HG02798 (cell line): ENCODE measurements around the gene CCDC117.
A peak's percentile ranks its signal among the peaks of the same experiment; 100 is the strongest.

Experiments used
- ATAC-seq: cut with Tn5 transposase; IDR thresholded peaks from one replicate; pipeline ENCODE4 v1.9.1; 2021; ENCODE audit warnings: mild to moderate bottlenecking; ENCODE audit not compliant: unreplicated experiment, poor library complexity

The CCDC117 gene

DNA sequence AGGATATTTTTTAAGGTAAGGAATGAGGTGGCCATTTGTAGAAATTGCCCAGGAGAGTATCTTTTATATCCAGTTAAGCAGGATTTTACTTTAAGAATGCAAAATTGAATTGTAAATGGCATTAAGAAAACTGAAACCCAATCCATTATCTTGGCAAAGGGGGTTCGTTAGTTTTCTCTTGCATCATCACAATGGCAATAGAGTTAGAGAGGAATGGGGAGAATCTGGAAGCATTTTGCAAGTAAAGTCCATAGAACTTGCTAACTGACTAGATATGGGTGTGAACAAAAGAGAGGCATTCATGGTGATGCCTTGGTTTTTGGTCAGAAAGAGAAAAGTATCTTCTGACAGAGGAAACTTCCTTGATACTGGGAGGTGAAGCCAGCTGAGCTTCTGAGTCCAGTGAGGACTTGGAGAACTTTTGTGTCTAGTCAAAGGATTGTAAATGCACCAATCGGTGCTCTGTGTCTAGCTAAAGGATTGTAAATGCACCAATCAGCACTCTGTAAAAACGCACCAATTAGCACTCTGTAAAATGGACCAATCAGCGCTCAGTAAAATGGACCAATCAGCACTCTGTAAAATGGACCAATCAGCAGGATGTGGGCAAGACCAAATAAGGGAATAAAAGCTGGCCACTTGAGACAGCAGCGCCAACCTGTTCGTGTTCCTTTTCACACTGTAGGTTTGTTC, 3.6 kb upstream of the CCDC117 start:
- ATAC-seq = no peak

DNA sequence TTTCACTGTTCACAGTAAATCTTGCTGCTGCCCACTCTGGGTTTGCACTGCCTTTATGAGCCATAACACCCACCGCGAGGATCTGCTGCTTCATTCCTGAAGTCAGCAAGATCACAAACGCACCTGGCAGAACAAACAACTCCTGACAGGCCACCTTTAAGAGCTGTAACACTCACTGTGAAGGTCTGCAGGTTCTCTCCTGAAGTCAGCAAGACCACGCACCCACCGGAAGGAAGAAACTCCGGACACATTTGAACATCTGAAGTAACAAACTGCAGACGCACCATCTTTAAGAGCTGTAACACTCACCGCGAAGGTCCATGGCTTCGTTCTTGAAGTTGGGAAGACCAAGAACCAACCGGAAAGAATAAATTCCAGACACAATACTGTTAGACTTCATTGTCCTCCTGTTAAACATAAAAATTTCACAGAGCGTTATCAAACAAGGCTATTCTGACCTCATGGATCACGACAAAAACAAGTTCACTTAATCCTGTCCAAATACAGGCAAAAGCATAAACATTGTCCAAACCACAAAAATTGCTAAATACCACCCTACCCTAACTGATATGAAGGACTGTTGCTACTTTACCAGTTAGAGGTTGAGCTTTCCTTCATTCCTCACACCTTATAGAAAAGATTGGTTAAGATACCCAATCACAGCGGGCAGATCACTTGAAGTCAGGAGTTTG, 3.0 kb upstream of the CCDC117 start:
- ATAC-seq = no peak

DNA sequence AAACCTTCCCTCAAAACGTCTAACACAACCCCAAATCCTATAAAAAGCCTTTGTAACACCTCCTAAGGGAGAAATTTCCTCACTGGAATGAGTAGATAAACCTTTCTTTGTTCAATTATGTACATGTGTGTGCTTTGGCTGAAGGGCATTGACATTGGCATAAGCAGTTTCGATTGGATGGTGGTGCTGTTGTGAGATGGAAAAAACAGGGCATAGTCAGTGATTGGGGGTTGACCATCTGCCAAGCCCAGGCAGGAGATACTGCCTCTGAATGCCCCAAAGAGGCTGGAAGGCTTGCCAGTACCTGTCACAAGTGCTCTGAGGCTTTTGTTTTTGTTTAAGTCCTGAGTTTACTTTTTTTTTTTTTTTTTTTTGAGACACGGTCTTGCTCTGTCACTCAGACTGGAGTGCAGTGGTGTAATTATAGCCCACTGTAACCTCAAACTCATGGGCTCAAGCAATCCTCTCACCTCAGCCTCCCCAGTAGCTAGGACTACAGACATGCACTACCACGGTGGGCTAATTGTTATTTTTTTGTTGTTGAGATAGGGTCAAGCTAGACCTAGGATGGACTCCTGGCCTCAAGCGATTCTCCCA, 1.2 kb upstream of the CCDC117 start:
- ATAC-seq = no peak

DNA sequence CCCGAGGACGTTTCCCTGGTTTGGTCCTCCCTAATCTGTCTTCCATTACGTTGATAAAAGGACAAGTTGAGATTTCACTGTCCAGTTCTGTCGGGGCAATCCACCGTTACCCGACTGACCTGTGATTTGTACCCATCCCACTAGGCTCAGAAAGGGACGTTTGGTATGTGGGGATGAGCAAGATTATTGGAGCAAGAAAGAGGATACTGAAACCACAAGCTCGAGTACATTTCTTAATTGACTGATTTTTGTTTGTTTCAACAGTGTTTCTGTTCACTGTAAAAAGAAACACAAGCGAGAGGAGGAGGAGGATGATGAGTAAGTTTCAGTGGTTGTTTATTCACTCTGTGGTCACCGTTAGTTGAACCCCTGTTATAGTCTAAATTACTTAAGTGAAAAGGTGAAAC, 969 bp downstream of the CCDC117 start:
- ATAC-seq = peak; percentile 17

DNA sequence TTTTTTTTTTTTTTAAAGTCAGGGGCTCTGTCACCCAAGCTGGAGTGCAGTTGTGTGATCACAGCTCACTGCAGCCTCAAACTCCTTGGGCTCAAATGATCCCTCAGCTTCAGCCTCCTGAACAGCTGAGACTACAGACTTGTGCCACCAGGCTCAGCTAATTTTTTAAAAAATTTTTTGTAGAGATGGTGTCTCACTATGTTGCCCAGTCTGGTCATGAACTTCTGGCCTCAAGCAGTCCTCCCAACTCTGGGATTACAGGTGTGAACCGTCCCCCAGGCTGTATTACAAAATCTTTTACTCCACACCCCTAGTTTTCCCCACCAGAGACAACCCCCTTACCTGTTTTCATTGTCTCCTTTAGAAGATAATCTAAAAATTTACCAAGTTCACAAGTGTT, 1.9 kb downstream of the CCDC117 start:
- no peak for ATAC-seq

DNA sequence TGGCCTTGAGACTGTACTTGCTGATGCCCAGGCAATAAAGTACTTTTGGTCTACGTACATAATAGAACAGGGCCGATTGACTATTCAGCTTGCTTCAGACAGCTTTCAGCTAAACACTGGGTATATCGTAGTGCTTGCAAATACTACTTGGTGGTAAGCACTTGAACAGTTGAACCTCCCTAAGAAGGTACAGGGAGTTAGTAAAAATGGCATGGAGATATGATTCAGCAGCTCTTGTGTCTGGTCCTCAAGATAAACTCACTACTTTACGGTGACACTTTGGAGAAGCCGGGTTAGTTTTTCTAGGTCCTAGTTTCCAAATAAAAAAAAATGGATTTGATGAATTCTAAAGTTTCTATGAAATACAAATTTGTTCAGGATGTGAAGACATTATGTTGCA, 7.3 kb downstream of the CCDC117 start:
- no peak for ATAC-seq

DNA sequence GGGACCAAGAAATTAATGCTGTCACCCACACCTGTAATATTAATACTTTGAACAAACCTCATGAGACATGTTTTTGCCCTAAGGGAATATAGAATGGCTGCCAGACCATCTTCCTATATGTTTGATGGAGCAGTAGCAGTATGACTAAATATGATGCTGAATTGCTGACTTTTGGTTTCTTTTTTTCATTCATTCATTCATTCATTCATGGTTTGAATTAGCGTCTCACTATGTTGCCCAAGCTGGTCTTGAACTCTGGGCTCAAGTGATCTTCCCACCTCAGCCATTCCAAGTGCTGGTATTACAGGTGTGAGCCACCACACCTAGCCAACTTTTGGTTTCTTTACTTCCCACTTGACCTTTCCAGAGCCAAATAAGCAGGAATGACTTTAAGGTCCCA, 7.8 kb downstream of the CCDC117 start:
- ATAC-seq = no peak

DNA sequence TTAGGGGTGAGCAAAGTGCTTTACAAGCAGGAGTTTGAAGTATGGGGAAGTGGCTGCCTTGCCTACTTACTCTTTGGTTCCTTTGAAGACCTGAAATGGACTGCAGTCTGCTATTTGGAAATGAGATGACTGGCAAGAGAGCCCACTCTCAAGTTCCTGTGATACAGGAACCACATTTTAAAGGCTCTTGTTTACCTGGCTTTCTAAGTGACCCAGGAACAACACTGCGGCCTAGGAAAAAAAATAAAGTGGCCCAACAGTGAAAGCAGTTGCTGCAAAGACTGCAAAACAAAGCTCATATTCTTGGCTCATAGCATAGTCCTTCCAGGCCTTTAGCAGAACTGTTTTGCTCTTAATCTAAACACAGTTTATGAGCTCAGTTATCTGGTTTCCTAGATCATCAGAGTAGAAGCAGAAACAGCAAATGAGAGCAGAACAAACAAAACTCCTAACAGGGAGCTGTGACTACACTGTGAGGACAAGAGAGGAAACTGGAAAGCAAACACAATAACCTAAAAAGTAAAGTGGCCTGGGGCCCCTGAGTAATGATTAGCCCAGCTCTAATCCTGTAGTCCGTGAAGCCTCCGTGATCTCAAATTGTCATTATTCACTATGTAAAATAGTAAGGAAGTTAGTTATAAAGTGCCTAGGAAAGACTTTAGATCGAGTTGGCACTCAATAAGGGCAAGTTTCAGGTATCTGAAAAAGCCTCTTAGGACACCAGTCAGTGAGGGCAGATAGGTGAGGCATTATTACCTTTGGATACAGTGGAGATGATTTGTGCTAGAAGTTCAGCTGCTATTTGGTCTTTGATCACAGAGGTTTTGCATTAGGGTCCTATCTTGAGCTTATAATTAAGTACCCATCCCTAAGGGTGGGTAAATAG, 11.5 kb downstream of the CCDC117 start:
- ATAC-seq = no peak

DNA sequence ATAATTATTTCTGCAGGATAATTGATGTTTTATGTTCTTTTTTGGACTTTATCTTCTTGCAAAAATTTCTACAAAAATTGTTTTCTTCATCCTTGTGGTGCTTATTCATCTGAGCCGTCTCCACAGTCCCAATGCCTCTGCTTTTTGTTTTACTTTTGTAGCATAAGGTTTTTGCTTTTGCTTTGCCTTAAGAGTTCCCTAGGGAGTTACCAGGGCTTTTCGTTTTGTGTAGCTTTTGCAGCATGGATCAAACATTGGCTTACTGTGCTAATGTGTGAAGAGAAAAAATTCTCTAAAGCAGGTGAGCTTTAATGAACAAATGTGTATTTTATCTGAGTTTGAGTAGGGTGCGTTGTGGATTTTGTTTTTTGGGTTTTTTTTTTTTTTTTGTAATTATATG, 16.1 kb downstream of the CCDC117 start:
- no peak for ATAC-seq

DNA sequence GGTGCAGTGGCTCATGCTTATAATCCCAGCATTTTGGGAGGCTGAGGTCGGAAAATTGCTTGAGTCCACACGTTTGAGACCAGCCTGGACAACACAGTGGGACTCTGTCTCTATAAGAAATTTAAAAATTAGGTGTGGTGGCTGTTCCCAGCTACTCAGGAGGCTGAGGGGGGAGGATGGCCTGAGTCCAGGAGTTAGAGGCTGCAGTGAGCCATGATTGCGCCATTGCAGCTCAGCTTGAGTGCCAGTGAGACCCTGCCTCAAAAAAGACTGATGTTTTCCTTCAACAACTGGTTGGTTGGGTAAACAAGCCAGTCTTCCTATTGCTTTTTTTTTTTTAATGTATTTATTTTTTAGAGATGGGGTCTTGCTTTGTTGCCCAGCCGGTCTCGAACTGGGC, 18.6 kb downstream of the CCDC117 start:
- no peak for ATAC-seq

DNA sequence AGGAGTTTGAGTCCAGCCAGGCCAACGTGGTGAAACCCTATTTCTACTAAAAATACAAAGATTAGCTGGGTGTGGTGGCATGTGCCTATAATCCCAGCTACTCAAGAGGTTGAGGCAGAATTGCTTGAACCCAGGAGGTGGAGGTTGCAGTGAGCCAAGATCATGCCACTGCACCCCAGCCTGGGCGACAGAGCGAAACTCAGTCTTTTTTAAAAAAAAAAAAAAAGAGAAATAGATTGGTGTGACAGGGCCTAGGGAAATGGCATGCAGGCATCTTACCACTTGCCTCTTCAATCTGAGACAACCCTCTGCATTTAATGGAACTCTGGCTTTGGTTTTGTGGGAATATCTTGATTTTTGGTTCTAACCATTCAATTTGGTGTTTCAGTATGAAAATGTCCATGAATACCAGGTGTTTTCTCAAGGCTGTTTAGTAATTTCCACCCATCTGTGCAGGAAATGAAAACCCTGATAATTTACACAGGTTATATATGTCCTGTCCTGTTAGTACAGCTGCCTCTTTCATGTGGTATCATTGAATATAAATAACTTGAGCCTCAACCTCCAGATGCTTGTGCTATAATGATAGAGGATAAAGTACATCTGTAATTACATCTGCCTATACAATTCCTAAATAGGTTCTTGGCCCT, 19.5 kb downstream of the CCDC117 start:
- ATAC-seq = peak; percentile 70

DNA sequence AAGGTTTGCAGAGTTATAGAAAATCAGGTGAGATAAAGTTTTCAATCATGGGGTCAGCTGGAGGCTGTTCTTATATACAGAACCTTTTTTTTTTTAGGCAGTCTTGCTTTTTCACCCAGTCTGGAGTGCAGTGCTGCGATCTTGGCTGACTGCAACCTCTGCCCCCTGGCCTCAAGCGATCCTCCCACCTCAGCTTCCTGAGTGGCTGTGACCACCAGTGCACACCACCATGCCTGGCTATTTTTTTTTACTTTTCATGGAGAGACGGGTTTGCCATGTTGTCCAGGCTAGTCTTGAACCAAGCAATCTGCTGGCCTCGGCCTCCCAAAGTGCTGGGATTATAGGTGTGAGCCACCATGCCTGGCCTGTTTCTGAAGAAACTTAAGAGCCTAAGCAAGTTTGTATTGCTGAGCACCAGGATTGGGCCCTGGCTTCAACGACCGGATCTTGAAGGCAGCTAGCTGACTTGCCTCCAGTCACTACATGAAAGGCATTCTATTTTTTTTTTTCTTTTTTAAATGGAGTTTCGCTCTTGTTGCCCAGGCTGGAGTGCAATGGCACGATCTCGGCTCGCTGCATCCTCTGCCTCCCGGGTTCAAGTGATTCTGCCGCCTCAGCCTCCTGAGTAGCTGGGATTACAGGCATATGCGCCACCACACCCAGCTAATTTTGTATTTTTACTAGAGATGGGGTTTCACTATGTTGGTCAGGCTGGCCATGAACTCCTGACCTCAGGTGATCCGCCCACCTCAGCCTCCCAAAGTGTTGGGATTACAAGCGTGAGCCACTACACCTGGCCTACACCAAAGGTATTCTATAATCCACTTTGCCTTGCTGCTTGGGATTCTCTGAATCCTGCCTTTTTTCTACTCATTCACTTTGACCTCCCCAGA, 20.2 kb downstream of the CCDC117 start:
- ATAC-seq = peak; percentile 35

DNA sequence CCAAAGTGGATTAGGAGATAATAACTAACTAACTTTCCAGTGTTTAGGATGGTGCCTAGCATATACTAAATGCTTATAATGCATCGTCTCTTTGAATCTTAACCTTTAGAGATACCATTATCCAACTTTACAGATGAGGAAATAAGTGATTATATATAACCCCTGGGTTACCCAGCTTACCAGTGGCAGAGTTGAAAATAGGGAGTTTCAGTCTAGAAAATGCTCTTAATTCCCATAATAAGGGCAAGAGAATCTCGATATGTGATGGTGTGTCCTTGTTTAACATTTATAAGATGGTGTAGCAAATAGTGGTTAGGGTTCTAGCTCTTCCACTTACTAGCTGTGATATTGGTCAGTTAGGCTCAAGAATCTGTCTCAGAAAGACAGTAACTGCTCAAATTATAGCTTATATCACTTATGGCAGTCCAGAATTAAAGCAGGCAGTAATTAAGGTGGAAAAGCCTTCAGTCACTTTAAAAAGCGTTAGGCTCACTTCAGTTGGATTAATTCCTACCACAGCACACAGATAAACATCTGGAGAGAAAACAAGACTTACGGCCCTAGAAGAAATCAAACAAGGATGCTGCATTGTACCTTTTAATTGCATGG, 21.6 kb downstream of the CCDC117 start:
- no peak for ATAC-seq

DNA sequence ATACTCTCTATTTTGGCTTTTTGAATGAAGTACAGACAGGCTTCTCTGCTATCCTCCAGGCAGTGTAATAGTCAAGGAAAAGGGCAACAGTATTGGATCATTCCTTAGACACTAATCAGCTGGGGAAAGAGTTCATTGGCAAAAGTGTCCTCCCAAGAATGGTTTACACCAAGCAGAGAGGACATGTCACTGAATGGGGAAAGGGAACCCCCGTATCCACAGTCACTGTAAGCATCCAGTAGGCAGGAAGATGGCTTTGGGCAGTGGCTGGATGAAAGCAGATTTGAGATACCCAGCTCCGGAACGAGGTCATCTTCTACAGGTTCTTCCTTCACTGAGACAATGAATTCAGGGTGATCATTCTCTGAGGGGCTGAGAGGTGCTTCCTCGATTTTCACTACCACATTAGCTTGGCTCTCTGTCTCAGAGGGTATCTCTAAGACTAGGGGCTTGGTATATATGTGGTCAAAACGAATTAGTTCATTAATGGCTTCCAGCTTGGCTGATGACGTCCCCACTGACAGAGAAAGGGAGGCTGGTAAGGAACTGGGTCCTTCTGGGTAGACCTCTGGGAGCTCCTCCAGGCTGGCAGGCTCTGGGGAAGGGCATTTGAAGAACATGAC, 22.7 kb downstream of the CCDC117 start:
- no peak for ATAC-seq

DNA sequence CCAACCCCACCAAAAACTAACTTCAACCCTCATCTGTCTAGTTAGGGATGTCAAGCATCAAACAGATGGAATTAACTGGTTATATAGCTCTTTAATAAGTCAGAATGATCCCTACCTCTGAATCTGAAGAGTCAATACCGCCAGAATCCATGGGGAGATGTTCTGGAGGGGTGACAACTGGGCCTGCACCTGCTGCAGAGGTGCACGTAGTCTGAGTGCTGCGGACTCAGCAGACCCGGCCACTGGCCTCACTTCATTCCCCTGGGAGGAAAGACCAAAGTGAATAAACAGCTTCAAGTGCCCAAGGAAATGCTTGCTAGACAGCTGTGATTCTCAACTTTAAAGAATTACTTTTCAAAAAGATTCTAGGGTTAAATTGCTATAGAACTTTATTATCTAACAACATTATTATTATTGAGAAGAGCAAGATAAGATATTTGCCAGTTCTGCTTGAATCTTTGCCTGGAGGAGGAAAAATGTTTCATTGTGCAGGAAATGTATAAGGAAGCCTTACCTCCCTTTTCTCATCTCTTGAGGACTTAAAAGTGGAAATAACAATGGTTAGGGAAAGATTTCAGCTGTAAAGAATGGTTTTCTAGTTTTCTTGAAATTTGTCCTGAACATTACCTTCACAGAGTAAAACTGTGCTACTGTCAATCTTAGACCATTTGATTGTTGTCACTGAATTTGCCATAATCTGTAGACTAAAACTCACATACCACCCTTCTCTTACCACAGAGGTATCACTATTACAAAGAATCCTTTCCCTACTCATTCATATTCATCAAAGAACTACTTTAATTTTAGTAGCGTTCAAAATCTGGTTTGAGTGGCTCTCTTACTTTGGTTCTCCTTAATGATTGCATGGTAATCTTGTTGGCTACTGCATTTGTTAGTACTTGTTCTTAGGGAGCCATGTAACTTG, 23.7 kb downstream of the CCDC117 start:
- ATAC-seq = no peak

DNA sequence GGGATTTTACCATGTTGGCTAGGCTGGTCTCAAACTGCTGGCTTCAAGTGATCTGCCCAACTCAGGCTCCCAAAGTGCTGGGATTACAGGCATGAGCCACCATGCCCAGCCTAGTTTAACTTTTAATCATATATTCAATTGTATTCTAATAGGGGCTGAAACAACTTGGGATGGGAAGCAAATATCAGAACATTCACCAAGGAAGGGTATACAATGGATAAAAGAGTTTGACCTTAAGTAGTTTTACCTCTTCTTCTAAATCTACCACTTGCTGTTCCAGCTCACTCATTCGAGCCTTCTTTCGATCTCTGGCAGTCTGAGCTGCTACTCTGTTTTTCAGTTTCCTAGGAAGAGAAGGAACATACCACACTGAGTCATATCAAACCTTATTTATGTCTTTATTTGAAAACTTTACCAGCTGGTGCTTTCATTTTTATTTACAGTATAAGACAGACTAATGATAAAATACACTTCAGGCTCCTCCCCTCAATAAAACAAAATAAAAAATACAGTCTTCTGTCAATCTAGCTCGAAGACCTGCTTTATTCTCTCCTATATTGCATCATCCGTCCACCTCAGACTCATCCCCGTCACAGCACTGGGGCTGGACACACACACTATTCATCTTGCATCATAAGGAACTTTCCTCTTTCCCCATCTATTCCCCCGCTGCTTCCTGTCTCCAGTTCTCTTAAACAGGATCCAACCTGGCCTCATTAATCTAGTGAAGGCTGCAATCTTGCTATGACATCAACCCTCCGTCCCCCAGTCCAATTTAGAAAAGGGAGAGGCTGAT, 26.5 kb downstream of the CCDC117 start:
- no peak for ATAC-seq
